Loucy (cell line): ENCODE data around the gene PTPRO.

ENCODE experiments used
- CTCF ChIP-seq: fragments of 200-600 bp; sonication (generic); conservative IDR thresholded peaks from 2 replicates; pipeline ENCODE4 v1.5.1; 2014; ENCODE audit warnings: mild to moderate bottlenecking, antibody characterized with exemption, low read length
- EZH2phosphoT487 ChIP-seq: fragments of 200-600 bp; IDR thresholded peaks from 2 replicates; pipeline ENCODE4 v1.6.1; 2018; ENCODE audit warnings: antibody characterized with exemption, mild to moderate bottlenecking, moderate library complexity, borderline replicate concordance

- TF ChIP-seq CTCF (no peak), EZH2phosphoT487 (no peak)
These were observed 67.3 kb downstream of the PTPRO start for GRCh38 chr12:15389561-15389960.
